NT2/D1 (cell line): ENCODE data around the gene TLR10.

Source experiments
- DNase-seq: peaks from one replicate; pipeline ENCODE4 v3.0.0-alpha.2; 2011; ENCODE audit warnings: low read depth, low spot score
- H3K27me3 ChIP-seq: 2 replicates; pipeline ENCODE4 v1.6.0; 2011; ENCODE audit warnings: mild to moderate bottlenecking; ENCODE audit not compliant: insufficient read length, insufficient read depth
- H3K36me3 ChIP-seq: 2 replicates; pipeline ENCODE4 v1.6.1; 2011; ENCODE audit warnings: mild to moderate bottlenecking, low read length, mixed read lengths; ENCODE audit not compliant: insufficient read depth, insufficient read length
- H3K4me1 ChIP-seq: 2 replicates; pipeline ENCODE4 v1.5.1; 2011; ENCODE audit not compliant: insufficient read depth, insufficient read length
- H3K4me3 ChIP-seq: 2 replicates; pipeline ENCODE4 v1.5.1; 2011; ENCODE audit warnings: low read depth; ENCODE audit not compliant: insufficient read length
- H3K9ac ChIP-seq: 2 replicates; pipeline ENCODE4 v1.6.0; 2011; ENCODE audit warnings: low read depth; ENCODE audit not compliant: insufficient read length
- H3K9me3 ChIP-seq: 2 replicates; pipeline ENCODE4 v1.5.1; 2011; ENCODE audit warnings: mild to moderate bottlenecking, low read length; ENCODE audit not compliant: insufficient read depth
- SUZ12 ChIP-seq: IDR thresholded peaks from 2 replicates; pipeline ENCODE4 v1.6.1; 2011; ENCODE audit not compliant: insufficient read length, insufficient read depth; ENCODE audit errors: extremely low read depth
- YY1 ChIP-seq: IDR thresholded peaks from 2 replicates; pipeline ENCODE4 v1.6.1; 2011; ENCODE audit not compliant: insufficient read length, insufficient read depth
- ZNF274 ChIP-seq: IDR thresholded peaks from 2 replicates; pipeline ENCODE4 v1.6.1; 2011; ENCODE audit warnings: mild to moderate bottlenecking, low read depth, low read length

TLR10 gene, protein sequence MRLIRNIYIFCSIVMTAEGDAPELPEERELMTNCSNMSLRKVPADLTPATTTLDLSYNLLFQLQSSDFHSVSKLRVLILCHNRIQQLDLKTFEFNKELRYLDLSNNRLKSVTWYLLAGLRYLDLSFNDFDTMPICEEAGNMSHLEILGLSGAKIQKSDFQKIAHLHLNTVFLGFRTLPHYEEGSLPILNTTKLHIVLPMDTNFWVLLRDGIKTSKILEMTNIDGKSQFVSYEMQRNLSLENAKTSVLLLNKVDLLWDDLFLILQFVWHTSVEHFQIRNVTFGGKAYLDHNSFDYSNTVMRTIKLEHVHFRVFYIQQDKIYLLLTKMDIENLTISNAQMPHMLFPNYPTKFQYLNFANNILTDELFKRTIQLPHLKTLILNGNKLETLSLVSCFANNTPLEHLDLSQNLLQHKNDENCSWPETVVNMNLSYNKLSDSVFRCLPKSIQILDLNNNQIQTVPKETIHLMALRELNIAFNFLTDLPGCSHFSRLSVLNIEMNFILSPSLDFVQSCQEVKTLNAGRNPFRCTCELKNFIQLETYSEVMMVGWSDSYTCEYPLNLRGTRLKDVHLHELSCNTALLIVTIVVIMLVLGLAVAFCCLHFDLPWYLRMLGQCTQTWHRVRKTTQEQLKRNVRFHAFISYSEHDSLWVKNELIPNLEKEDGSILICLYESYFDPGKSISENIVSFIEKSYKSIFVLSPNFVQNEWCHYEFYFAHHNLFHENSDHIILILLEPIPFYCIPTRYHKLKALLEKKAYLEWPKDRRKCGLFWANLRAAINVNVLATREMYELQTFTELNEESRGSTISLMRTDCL

GRCh38 chr4:38782452-38783108, at the start of gene TLR10:
TLR10 (minus strand) TSS chr4:38782990; CDS start chr4:38775590, 7,400 bp downstream.
- H3K9me3 ChIP-seq = no peaks in the 10 kb centered on the region
- H3K9ac ChIP-seq = no peak within 1 kb of the TSS
- no peaks in the 10 kb centered on the region for H3K4me1 ChIP-seq
- no peak for TF ChIP-seq SUZ12
- no peak for TF ChIP-seq ZNF274
- no peak for TF ChIP-seq YY1
- no peaks in the 10 kb centered on the region for H3K36me3 ChIP-seq
- peak; percentile 2 for DNase-seq
- no peak within 1 kb of the TSS for H3K4me3 ChIP-seq
- H3K27me3 ChIP-seq = no peaks in the 10 kb centered on the region

DNA sequence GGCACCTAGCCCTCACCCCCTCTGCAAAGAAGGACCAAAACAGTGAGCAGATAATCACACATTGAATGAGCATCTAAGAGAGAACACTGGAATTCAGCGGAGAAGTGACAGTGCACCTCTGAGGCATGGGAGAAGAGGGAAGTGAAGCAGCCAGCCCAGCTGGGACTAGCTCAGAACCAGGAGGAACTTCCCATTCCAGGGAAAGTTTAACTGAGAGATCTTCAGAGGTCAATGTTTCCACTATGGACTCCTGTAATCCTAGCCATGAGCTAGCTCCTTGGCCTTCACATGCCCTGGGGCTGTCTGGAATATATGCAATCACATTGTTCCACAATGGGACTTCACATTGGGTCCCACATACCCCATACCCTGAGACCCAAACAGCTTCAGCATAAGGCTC, 49.4 kb upstream of the TLR10 start:
- H3K4me3 ChIP-seq = no peak overlapping the region

DNA sequence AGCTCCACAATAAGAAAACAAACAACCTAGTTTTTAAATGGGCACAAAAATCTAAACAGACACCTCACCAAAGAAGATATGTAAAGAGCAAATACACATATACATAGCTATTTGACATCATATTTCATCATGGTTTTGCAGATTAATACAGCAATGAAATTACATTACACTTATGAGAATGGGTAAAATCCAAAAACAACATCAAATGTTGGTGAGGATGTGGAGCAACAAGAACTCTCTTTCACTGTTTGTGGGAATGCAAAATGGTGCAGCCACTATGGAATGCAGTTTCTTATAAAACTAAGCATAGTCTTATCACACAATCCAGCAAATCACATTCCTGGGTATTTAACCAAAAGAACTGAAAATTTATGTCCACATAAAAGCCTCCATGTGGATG, 48.9 kb upstream of the TLR10 start:
- no peaks in the 10 kb centered on the region for H3K36me3 ChIP-seq
- DNase-seq = no peak
- H3K9ac ChIP-seq = no peak overlapping the region
- H3K4me1 ChIP-seq = no peaks in the 10 kb centered on the region
- no peaks in the 10 kb centered on the region; the same call in 1 of the 2 replicates for H3K9me3 ChIP-seq
- H3K4me3 ChIP-seq = no peak overlapping the region
- TF ChIP-seq ZNF274 = no peak
- TF ChIP-seq YY1 = no peak
- no peak for TF ChIP-seq SUZ12
- H3K27me3 ChIP-seq = no peaks in the 10 kb centered on the region

More for the DNA sequence above, 49.4 kb upstream of the TLR10 start:
- no peaks in the 10 kb centered on the region for H3K36me3 ChIP-seq
- no peak overlapping the region for H3K9ac ChIP-seq
- no peaks in the 10 kb centered on the region for H3K27me3 ChIP-seq
- H3K4me1 ChIP-seq = no peaks in the 10 kb centered on the region
- no peak for DNase-seq
- no peak for TF ChIP-seq YY1
- TF ChIP-seq SUZ12 = no peak
- TF ChIP-seq ZNF274 = no peak
- no peaks in the 10 kb centered on the region; the same call in 1 of the 2 replicates for H3K9me3 ChIP-seq

DNA sequence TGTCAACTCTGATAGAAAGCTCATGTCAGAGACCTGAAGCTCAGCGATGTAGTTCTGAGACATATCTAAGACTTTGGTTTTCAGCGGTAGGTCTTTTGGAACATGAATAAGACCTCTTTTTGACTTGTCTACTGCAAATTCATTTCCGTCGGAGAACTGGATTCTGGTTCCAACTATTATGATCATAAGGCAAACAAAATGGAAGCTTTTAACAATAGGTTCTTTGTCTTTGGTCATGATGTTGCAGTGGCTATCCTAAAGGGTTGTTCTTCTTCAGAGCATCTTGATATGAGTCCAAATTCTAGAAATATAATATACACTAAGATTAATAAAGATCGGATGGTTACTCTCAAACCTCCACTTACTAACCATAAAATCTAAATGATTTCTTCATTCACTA, 46.4 kb upstream of the TLR10 start:
- no peaks in the 10 kb centered on the region for H3K27me3 ChIP-seq
- no peaks in the 10 kb centered on the region for H3K36me3 ChIP-seq
- H3K9ac ChIP-seq = no peak overlapping the region
- H3K9me3 ChIP-seq = no peaks in the 10 kb centered on the region
- H3K4me1 ChIP-seq = no peaks in the 10 kb centered on the region
- no peak for TF ChIP-seq ZNF274
- TF ChIP-seq YY1 = no peak
- no peak for TF ChIP-seq SUZ12
- no peak for DNase-seq
- no peak overlapping the region for H3K4me3 ChIP-seq

- TF ChIP-seq ZNF274 = no peak
- TF ChIP-seq SUZ12 = no peak
- TF ChIP-seq YY1 = no peak
- Histone ChIP-seq H3K27me3 (no peaks in the 10 kb centered on the region), H3K4me3 (no peak overlapping the region), H3K36me3 (no peaks in the 10 kb centered on the region), H3K9ac (no peak overlapping the region), H3K9me3 (peaks cover 6% of the 10 kb centered on the region), H3K4me1 (no peaks in the 10 kb centered on the region)
- DNase-seq = no peak
Observed at GRCh38 chr4:38823766-38824165, 41.0 kb upstream of the TLR10 start.

DNA sequence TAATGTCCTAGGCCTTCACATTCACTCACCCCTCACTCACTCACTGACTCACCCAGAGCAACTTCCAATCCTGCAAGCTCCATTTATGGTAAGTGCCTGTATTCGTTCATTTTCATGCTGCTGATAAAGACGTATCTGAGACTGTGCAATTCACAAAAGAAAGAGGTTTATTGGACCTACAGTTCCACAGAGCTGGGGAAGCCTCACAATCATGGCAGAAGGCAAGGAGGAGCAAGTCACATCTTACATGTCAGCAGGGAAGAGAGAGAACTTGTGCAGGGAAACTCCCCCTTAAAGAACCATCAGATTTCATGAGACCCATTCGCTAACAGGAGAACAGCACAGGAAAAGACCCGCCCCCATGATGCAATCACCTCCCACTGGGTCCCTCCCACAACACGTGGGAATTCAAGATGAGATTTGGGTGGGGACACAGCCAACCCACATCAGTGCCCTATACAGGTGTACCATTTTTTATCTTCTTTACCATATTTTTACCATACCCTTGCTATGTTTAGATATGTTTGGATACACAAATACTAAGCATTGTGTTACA, 40.0 kb upstream of the TLR10 start:
- H3K9ac ChIP-seq = no peak overlapping the region
- no peaks in the 10 kb centered on the region for H3K36me3 ChIP-seq
- H3K9me3 ChIP-seq = peaks cover 6% of the 10 kb centered on the region
- no peaks in the 10 kb centered on the region for H3K27me3 ChIP-seq
- DNase-seq = no peak
- H3K4me3 ChIP-seq = no peak overlapping the region
- TF ChIP-seq SUZ12 (no peak), YY1 (no peak), ZNF274 (no peak)
- H3K4me1 ChIP-seq = no peaks in the 10 kb centered on the region
